SK-N-SH treated with all-trans-retinoic acid at 6 μM for 48 hours (cell line): ENCODE measurements around the gene LMOD3.

Experiments
- ATAC-seq: fragments of 200-7000 bp; cut with Tn5 transposase; 3 replicates; pipeline ENCODE4 v1.9.1; 2020; ENCODE audit warnings: mild to moderate bottlenecking, moderate library complexity
- BACH2 ChIP-seq: fragments of 250-450 bp; sonication (Bioruptor Pico); IDR thresholded peaks from 2 replicates; pipeline ENCODE4 v1.9.0; 2021; ENCODE audit warnings: mild to moderate bottlenecking, borderline replicate concordance
- GLIS3 ChIP-seq: fragments of 250-450 bp; sonication (Bioruptor Pico); IDR thresholded peaks from 2 replicates; pipeline ENCODE4 v1.5.0; 2020; ENCODE audit warnings: mild to moderate bottlenecking, moderate library complexity
- ISL1 ChIP-seq: fragments of 250-450 bp; sonication (Bioruptor Pico); IDR thresholded peaks from 2 replicates; pipeline ENCODE4 v2.1.2; 2022; ENCODE audit warnings: mild to moderate bottlenecking, moderate library complexity
- OSR1 ChIP-seq: fragments of 250-450 bp; sonication (Bioruptor Pico); IDR thresholded peaks from 2 replicates; pipeline ENCODE4 v1.8.0; 2022; ENCODE audit warnings: moderate library complexity, mild to moderate bottlenecking, inconsistent platforms
- PATZ1 ChIP-seq: fragments of 250-450 bp; sonication (Bioruptor Pico); IDR thresholded peaks from 2 replicates; pipeline ENCODE4 v1.8.0; 2020; ENCODE audit warnings: mild to moderate bottlenecking, moderate library complexity, borderline replicate concordance
- PPARA ChIP-seq: fragments of 250-450 bp; sonication (Bioruptor Pico); IDR thresholded peaks from 2 replicates; pipeline ENCODE4 v1.5.0; 2020; ENCODE audit warnings: mild to moderate bottlenecking, borderline replicate concordance
- RARB ChIP-seq: fragments of 250-450 bp; sonication (Bioruptor Pico); IDR thresholded peaks from 2 replicates; pipeline ENCODE4 v1.8.0; 2021; ENCODE audit warnings: mild to moderate bottlenecking, moderate library complexity
- SNAI2 ChIP-seq: fragments of 250-450 bp; sonication (Bioruptor Pico); IDR thresholded peaks from 2 replicates; pipeline ENCODE4 v1.5.0; 2020; ENCODE audit warnings: mild to moderate bottlenecking, moderate library complexity
- TCF4 ChIP-seq: fragments of 250-450 bp; sonication (Bioruptor Pico); IDR thresholded peaks from 2 replicates; pipeline ENCODE4 v1.8.0; 2021; ENCODE audit warnings: mild to moderate bottlenecking, moderate library complexity, borderline replicate concordance
- TOX ChIP-seq: fragments of 250-450 bp; sonication (Bioruptor Pico); IDR thresholded peaks from 2 replicates; pipeline ENCODE4 v1.8.0; 2021; ENCODE audit warnings: mild to moderate bottlenecking, moderate library complexity, borderline replicate concordance
- TSHZ2 ChIP-seq: fragments of 250-450 bp; sonication (Bioruptor Pico); IDR thresholded peaks from 2 replicates; pipeline ENCODE4 v1.5.0; 2020; ENCODE audit warnings: mild to moderate bottlenecking, moderate library complexity
- ZFP3 ChIP-seq: fragments of 250-450 bp; sonication (Bioruptor Pico); IDR thresholded peaks from 2 replicates; pipeline ENCODE4 v1.5.0; 2020; ENCODE audit warnings: mild to moderate bottlenecking, moderate library complexity
- ZFP30 ChIP-seq: fragments of 450-650 bp; formaldehyde crosslinking; IDR thresholded peaks from 2 replicates; pipeline ENCODE4 v1.5.0; 2022; ENCODE audit warnings: mild to moderate bottlenecking, moderate library complexity
- ZNF565 ChIP-seq: fragments of 450-650 bp; formaldehyde crosslinking; conservative IDR thresholded peaks from 2 replicates; pipeline ENCODE4 v1.5.0; 2020; ENCODE audit warnings: low read depth, mild to moderate bottlenecking, moderate library complexity
- ZNF8 ChIP-seq: fragments of 450-650 bp; formaldehyde crosslinking; IDR thresholded peaks from 2 replicates; pipeline ENCODE4 v1.5.0; 2020; ENCODE audit warnings: mild to moderate bottlenecking, moderate library complexity
- TF ChIP-seq, protein P1 (sequence below): fragments of 250-450 bp; sonication (Bioruptor Pico); IDR thresholded peaks from 2 replicates; pipeline ENCODE4 v1.8.0; 2021; ENCODE audit warnings: low read depth, mild to moderate bottlenecking, moderate library complexity, borderline replicate concordance
- TF ChIP-seq, protein P2 (sequence below): fragments of 250-450 bp; sonication (Bioruptor Pico); IDR thresholded peaks from 2 replicates; pipeline ENCODE4 v1.5.1; 2021; ENCODE audit warnings: mild to moderate bottlenecking, moderate library complexity

The LMOD3 gene

GRCh38 chr3:69161587-69162307 is 39.4 kb upstream of the LMOD3 start:
- ATAC-seq, result peak; percentile 78
- TF ChIP-seq ZFP3, result no peak
- TF ChIP-seq GLIS3, result no peak
- TF ChIP-seq, protein P1, sequence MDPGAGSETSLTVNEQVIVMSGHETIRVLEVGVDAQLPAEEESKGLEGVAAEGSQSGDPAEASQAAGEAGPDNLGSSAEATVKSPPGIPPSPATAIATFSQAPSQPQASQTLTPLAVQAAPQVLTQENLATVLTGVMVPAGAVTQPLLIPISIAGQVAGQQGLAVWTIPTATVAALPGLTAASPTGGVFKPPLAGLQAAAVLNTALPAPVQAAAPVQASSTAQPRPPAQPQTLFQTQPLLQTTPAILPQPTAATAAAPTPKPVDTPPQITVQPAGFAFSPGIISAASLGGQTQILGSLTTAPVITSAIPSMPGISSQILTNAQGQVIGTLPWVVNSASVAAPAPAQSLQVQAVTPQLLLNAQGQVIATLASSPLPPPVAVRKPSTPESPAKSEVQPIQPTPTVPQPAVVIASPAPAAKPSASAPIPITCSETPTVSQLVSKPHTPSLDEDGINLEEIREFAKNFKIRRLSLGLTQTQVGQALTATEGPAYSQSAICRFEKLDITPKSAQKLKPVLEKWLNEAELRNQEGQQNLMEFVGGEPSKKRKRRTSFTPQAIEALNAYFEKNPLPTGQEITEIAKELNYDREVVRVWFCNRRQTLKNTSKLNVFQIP (CRISPR knock-in tag), result no peak
- no peak for TF ChIP-seq TOX (CRISPR knock-in tag)
- TF ChIP-seq ZFP30 (CRISPR knock-in tag), result no peak
- no peak for TF ChIP-seq BACH2 (CRISPR knock-in tag)
- TF ChIP-seq ZNF565 (CRISPR knock-in tag), result no peak
- TF ChIP-seq TSHZ2 (CRISPR knock-in tag), result no peak
- TF ChIP-seq, protein P2, sequence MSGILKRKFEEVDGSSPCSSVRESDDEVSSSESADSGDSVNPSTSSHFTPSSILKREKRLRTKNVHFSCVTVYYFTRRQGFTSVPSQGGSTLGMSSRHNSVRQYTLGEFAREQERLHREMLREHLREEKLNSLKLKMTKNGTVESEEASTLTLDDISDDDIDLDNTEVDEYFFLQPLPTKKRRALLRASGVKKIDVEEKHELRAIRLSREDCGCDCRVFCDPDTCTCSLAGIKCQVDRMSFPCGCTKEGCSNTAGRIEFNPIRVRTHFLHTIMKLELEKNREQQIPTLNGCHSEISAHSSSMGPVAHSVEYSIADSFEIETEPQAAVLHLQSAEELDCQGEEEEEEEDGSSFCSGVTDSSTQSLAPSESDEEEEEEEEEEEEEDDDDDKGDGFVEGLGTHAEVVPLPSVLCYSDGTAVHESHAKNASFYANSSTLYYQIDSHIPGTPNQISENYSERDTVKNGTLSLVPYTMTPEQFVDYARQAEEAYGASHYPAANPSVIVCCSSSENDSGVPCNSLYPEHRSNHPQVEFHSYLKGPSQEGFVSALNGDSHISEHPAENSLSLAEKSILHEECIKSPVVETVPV (CRISPR knock-in tag), result no peak
- no peak for TF ChIP-seq ISL1 (CRISPR knock-in tag)
- TF ChIP-seq PPARA (CRISPR knock-in tag), result no peak
- no peak for TF ChIP-seq OSR1 (CRISPR knock-in tag)
- TF ChIP-seq, all 23 proteins: peak for 0

GRCh38 chr3:69160525-69160924 is 38.1 kb upstream of the LMOD3 start:
- TF ChIP-seq OSR1 (CRISPR knock-in tag) (no peak), TCF4 (CRISPR knock-in tag) (no peak), TSHZ2 (CRISPR knock-in tag) (no peak), ZFP3 (no peak), ZNF8 (no peak), TOX (CRISPR knock-in tag) (no peak), PATZ1 (no peak), RARB (CRISPR knock-in tag) (no peak), SNAI2 (CRISPR knock-in tag) (no peak)
- TF ChIP-seq, protein P1 (CRISPR knock-in tag), result no peak
- TF ChIP-seq, protein P2 (CRISPR knock-in tag), result no peak
- no peak for ATAC-seq
